Mucosa of rectum (tissue), 2 donors: ENCODE data around the gene CNN3.

Experiments
- H3K27ac ChIP-seq, 2 donors: one replicate each; pipeline ENCODE4 v1.7.0; 2013; ENCODE audit warnings: inconsistent platforms in 2 of 2, low read depth in 2 of 2, low read length in 2 of 2
- H3K27me3 ChIP-seq, 2 donors: one replicate each; pipeline ENCODE4 v1.7.0; 2013; ENCODE audit warnings: low read length in 2 of 2; ENCODE audit not compliant: control insufficient read depth in 2 of 2, insufficient read depth in 2 of 2
- H3K36me3 ChIP-seq, 2 donors: one replicate each; pipeline ENCODE4 v1.7.0; 2013; ENCODE audit warnings: low read length in 2 of 2; ENCODE audit not compliant: control insufficient read depth in 2 of 2, insufficient read depth in 2 of 2
- H3K4me1 ChIP-seq, 2 donors: one replicate each; pipeline ENCODE4 v1.7.0; 2013; ENCODE audit warnings: low read length in 2 of 2, mild to moderate bottlenecking in 1 of 2; ENCODE audit not compliant: control insufficient read depth in 2 of 2, insufficient read depth in 2 of 2
- H3K4me3 ChIP-seq, 2 donors: one replicate each; pipeline ENCODE4 v1.7.0; 2013; ENCODE audit warnings: low read length in 2 of 2
- H3K9ac ChIP-seq, 2 donors: one replicate each; pipeline ENCODE4 v1.7.0; 2013; ENCODE audit warnings: low read length in 2 of 2, low read depth in 1 of 2, mild to moderate bottlenecking in 1 of 2
- H3K9me3 ChIP-seq, 2 donors: one replicate each; pipeline ENCODE4 v1.7.0; 2013; ENCODE audit warnings: low read length in 2 of 2; ENCODE audit not compliant: control insufficient read depth in 2 of 2
- donor health status: healthy.
- donor health status: Normal muscosa, but diverticular disease.

CNN3 gene

GRCh38 chr1:94908190-94908589 is 18.7 kb downstream of the CNN3 start:
- Histone ChIP-seq H3K27me3 (no peaks in the 10 kb centered on the region), H3K4me3 (no peak overlapping the region), H3K27ac (no peak overlapping the region), H3K9ac (no peak overlapping the region), H3K36me3 (peaks cover 0 to 3% of the 10 kb centered on the region in 2 donors), H3K4me1 (peaks cover 0 to 5% of the 10 kb centered on the region in 2 donors), H3K9me3 (no peaks in the 10 kb centered on the region)

- Histone ChIP-seq H3K4me1 (no peaks in the 10 kb centered on the region), H3K27me3 (no peaks in the 10 kb centered on the region), H3K4me3 (no peak overlapping the region), H3K9ac (no peak overlapping the region), H3K27ac (no peak overlapping the region), H3K36me3 (peaks cover 2 to 5% of the 10 kb centered on the region in 2 donors), H3K9me3 (no peaks in the 10 kb centered on the region)
These were observed 19.8 kb downstream of the CNN3 start for GRCh38 chr1:94907136-94907535.

GRCh38 chr1:94906382-94906781 is 20.5 kb downstream of the CNN3 start:
- H3K27me3 ChIP-seq, result no peaks in the 10 kb centered on the region
- peaks cover 5 to 8% of the 10 kb centered on the region in 2 donors for H3K36me3 ChIP-seq
- no peaks in the 10 kb centered on the region for H3K4me1 ChIP-seq
- no peaks in the 10 kb centered on the region for H3K9me3 ChIP-seq
- no peak overlapping the region for H3K9ac ChIP-seq
- no peak overlapping the region for H3K27ac ChIP-seq
- H3K4me3 ChIP-seq, result no peak overlapping the region

DNA sequence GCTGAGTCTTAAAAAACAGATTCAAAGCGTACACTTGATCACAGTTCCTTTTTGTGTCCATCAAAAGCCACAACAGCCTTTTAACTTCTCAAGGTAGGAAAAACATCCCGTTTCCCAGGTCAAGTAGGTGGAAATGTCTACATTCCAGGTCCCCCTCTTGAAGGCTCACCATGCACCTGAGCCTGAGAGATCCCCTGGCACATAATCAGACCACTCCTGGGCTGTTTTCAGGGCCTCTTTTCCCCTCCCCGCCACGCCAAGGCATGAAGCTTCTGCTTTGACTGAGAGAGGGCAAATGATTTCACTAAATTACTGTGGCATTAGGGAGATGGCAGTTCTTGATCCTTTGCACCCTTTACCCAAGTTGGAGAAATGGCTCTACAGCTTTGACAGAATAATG is 21.7 kb downstream of the CNN3 start:
- no peak overlapping the region for H3K4me3 ChIP-seq
- no peaks in the 10 kb centered on the region for H3K4me1 ChIP-seq
- H3K9ac ChIP-seq, result no peak overlapping the region
- no peak overlapping the region for H3K27ac ChIP-seq
- no peaks in the 10 kb centered on the region for H3K27me3 ChIP-seq
- no peaks in the 10 kb centered on the region for H3K9me3 ChIP-seq
- peaks cover 8 to 14% of the 10 kb centered on the region in 2 donors for H3K36me3 ChIP-seq

DNA sequence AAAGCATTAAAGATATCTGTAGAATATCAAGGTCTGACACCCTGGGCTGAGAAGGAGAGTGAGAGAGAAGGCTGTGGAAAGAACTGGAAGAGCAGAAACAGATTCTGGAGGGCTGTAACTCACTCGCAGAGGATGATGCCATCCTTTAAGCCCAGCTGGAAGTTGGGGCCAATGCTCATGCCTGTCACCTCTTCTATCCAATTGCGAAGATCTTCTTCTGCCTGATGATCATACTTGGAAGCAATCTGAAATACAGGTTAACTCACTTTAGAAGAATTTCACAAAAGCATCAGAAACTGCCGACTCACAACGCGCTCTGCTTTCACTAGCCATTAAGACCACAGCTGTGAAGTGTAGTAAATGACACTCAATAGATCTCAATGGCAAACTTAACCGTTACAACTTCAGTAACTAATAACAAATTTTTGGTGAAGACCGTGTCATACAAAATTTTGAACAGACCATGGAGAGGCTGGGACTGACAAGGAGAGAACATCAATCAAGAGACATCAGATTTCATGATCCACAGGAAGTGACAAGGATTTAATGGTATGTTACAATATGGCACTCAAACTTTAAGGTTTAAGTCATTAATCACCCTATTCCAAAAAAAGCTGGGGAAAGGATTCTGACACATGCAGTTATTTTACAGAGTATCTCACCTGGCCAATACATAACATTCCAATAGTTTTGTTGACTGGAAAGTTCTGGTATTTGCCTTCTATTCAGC is 23.5 kb downstream of the CNN3 start:
- H3K4me1 ChIP-seq, result no peaks in the 10 kb centered on the region
- no peak overlapping the region for H3K9ac ChIP-seq
- H3K27ac ChIP-seq, result no peak overlapping the region
- H3K9me3 ChIP-seq, result no peaks in the 10 kb centered on the region
- H3K4me3 ChIP-seq, result no peak overlapping the region
- H3K36me3 ChIP-seq, result peaks cover 13 to 17% of the 10 kb centered on the region in 2 donors
- H3K27me3 ChIP-seq, result no peaks in the 10 kb centered on the region

- Histone ChIP-seq H3K36me3 (peaks cover 20 to 24% of the 10 kb centered on the region in 2 donors), H3K27me3 (no peaks in the 10 kb centered on the region)
These were observed 25.1 kb downstream of the CNN3 start for GRCh38 chr1:94901841-94902240.

DNA sequence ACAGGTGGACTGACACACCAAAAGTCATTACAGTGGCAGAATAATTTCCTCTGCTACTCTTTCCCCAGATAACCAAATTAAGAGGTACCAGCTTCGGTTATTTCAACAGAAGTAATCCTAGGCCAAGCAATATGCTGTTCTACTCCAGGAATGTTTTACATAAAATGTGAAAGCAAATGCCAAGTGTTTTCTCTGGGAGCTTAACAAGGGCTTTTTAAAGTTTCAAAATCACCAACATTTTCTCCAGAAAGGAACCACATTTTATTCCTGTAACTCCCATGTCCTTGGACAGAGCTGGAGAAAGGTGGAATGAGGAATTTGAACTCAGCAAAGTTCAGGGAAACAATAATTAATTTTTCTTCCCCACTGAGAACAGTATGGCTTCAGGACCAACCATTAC is 27.2 kb downstream of the CNN3 start:
- H3K4me3 ChIP-seq, result no peak overlapping the region
- H3K9ac ChIP-seq, result no peak overlapping the region
- H3K9me3 ChIP-seq, result no peaks in the 10 kb centered on the region
- H3K27ac ChIP-seq, result no peak overlapping the region
- H3K36me3 ChIP-seq, result peaks cover 32 to 33% of the 10 kb centered on the region in 2 donors
- H3K4me1 ChIP-seq, result peaks cover 0 to 3% of the 10 kb centered on the region in 2 donors
- no peaks in the 10 kb centered on the region for H3K27me3 ChIP-seq

More at GRCh38 chr1:94901841-94902240, 25.1 kb downstream of the CNN3 start:
- H3K27ac ChIP-seq, result no peak overlapping the region
- H3K9ac ChIP-seq, result no peak overlapping the region
- H3K9me3 ChIP-seq, result no peaks in the 10 kb centered on the region
- no peak overlapping the region for H3K4me3 ChIP-seq
- no peaks in the 10 kb centered on the region for H3K4me1 ChIP-seq

DNA sequence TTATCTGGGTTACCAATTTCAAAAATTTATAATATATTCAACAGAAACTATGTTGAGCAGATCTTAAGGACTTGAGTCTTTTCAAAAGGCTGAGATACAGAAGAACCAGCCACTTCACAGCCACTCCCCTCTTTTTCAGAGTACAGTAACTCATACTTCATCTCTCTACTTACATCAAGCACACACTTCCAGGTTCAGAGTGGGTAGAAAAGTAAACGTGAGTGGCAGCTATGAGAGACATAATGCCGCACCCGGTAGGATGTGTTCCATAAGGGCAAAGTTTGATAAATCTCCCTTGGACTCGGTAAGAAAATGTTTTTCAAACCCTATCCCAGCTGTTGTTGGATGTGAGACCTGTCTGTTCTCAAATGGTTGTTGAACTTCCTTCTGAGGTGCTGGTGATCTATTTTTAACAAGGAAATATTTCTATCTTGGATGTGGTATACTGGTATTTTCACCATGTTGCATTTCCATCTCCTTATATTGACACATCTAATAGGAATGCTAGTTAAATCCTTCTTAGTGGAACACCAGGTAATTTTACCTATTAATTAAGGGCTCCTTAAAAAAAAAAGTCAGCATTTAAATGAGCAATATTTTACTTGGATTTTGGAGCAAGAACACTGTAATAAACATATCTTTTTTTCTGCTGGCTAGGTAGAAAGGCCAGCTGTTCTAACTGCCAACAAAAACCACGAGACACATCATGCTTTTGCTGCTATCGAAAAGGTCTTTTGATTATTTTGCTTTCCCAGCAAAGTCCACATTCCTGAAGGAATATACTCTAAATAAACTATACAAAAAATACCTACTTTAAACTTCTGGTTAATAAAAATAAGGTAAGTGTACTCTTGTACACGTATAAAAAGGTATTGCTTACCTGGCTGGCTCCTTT is 28.2 kb downstream of the CNN3 start:
- Histone ChIP-seq H3K4me1 (peaks cover 0 to 3% of the 10 kb centered on the region in 2 donors), H3K36me3 (peaks cover 33 to 39% of the 10 kb centered on the region in 2 donors), H3K27me3 (no peaks in the 10 kb centered on the region)

GRCh38 chr1:94895518-94895917 is 31.4 kb downstream of the CNN3 start:
- no peaks in the 10 kb centered on the region for H3K27me3 ChIP-seq
- H3K27ac ChIP-seq, result no peak overlapping the region
- no peak overlapping the region for H3K9ac ChIP-seq
- peaks cover 26 to 31% of the 10 kb centered on the region in 2 donors for H3K36me3 ChIP-seq
- H3K4me1 ChIP-seq, result peaks cover 0 to 3% of the 10 kb centered on the region in 2 donors
- no peak overlapping the region for H3K4me3 ChIP-seq
- no peaks in the 10 kb centered on the region for H3K9me3 ChIP-seq

More for the DNA sequence above, 28.2 kb downstream of the CNN3 start:
- H3K4me3 ChIP-seq, result no peak overlapping the region
- no peaks in the 10 kb centered on the region for H3K9me3 ChIP-seq
- H3K27ac ChIP-seq, result no peak overlapping the region
- H3K9ac ChIP-seq, result no peak overlapping the region

DNA sequence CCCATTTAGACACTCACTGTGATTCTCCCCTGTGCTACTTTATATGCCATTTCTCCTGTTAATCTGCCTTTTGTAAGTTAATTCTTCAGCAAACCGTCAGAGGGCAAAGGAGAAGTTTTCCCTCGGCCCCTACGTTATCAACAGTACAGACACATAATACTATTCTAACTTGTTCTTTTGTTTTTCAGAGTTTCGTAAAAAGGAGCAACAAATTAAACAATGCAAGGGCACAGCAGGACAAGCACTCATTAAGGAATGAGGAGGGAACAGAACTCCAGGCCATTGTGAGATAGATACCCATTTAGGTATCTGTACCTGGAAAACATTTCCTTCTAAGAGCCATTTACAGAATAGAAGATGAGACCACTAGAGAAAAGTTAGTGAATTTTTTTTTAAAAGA is 32.3 kb downstream of the CNN3 start:
- Histone ChIP-seq H3K27me3 (no peaks in the 10 kb centered on the region), H3K36me3 (peaks cover 25 to 30% of the 10 kb centered on the region in 2 donors), H3K9ac (no peak overlapping the region), H3K27ac (no peak overlapping the region), H3K4me3 (no peak overlapping the region), H3K4me1 (peaks cover 0 to 3% of the 10 kb centered on the region in 2 donors), H3K9me3 (no peaks in the 10 kb centered on the region)
